ENCODE data around the gene ERGIC3.

GRCh38 chr20:35602851-35603495 lies 61.1 kb downstream of the ERGIC3 start:
- TF ChIP-seq CTCF (IDR thresholded peaks at IDR 0.05; ENCODE audit: poor library complexity), result no peak
- no peak for TF ChIP-seq EZH2phosphoT487 (IDR thresholded peaks at IDR 0.05; ENCODE audit: low read depth, severe bottlenecking, unreplicated experiment)

Data from hepatocyte (in vitro differentiated cells).